IMR-90 (cell line): ENCODE data around the gene NEURL1B.

Experiments
- ELK1 ChIP-seq: fragments of 150-350 bp; IDR thresholded peaks from 2 replicates; pipeline ENCODE4 v1.6.1; 2016; ENCODE audit warnings: low read depth, mild to moderate bottlenecking, low read length, moderate library complexity, borderline replicate concordance
- FOS ChIP-seq: fragments of 150-350 bp; IDR thresholded peaks from 2 replicates; pipeline ENCODE4 v1.6.1; 2016; ENCODE audit warnings: low read depth, low read length
- NFE2L2 ChIP-seq: fragments of 150-350 bp; IDR thresholded peaks from 2 replicates; pipeline ENCODE4 v1.6.1; 2016; ENCODE audit warnings: low read depth, mild to moderate bottlenecking, low read length
- POLR2A ChIP-seq: IDR thresholded peaks from 2 replicates; pipeline ENCODE4 v1.6.1; 2012; ENCODE audit warnings: mild to moderate bottlenecking, low read depth, low read length
- RFX5 ChIP-seq: IDR thresholded peaks from 2 replicates; pipeline ENCODE4 v1.8.0; 2012; ENCODE audit warnings: low read depth, mild to moderate bottlenecking, low read length, moderate library complexity
- TF ChIP-seq, protein P1 (sequence below): conservative IDR thresholded peaks from 2 replicates; pipeline ENCODE4 v1.5.1; 2012; ENCODE audit warnings: mild to moderate bottlenecking, low read depth, low read length, improper control_type of control experiment

DNA sequence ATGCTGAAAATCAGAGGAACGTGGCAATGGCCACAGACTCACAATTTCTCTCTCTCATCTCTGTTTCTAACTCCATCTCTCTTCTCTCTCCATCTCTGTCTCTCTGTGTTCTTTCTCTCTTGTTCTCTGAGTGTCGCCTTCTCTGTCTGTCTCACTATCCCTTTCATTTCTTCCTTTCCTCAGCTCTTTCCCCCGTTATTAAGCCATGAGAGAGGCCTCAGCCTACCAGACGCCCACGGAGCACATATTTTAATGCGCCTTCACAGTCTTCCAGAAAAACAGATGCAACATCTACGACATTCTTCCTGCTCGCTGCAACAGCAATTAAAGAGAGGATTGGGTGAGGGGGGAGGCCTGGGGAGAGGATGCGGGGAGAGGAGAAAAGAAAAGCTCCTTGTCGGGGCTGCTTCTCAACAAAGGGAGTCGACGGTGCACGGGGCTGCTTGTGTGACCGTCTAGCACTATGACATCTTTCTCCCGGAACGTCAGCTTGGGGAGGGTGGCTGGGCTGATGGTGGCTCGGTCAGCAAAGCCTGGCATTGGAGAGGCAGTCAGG lies 37.7 kb upstream of the NEURL1B start:
- TF ChIP-seq NFE2L2 (no peak), ELK1 (no peak), POLR2A (no peak), FOS (no peak), RFX5 (no peak)
- TF ChIP-seq, protein P1, sequence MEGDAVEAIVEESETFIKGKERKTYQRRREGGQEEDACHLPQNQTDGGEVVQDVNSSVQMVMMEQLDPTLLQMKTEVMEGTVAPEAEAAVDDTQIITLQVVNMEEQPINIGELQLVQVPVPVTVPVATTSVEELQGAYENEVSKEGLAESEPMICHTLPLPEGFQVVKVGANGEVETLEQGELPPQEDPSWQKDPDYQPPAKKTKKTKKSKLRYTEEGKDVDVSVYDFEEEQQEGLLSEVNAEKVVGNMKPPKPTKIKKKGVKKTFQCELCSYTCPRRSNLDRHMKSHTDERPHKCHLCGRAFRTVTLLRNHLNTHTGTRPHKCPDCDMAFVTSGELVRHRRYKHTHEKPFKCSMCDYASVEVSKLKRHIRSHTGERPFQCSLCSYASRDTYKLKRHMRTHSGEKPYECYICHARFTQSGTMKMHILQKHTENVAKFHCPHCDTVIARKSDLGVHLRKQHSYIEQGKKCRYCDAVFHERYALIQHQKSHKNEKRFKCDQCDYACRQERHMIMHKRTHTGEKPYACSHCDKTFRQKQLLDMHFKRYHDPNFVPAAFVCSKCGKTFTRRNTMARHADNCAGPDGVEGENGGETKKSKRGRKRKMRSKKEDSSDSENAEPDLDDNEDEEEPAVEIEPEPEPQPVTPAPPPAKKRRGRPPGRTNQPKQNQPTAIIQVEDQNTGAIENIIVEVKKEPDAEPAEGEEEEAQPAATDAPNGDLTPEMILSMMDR, result no peak
